Mesenchymal stem cell (in vitro differentiated cells and primary cell): ENCODE data around the gene CD28.

ENCODE experiments used
- DNase-seq: peaks from one replicate; pipeline ENCODE4 v3.0.0-alpha.2; 2013
- H2AFZ ChIP-seq: one replicate; pipeline ENCODE4 v1.6.1; 2013; ENCODE audit warnings: low read depth, mild to moderate bottlenecking, control low read depth, inconsistent platforms, low read length, moderate library complexity
- H2AK5ac ChIP-seq: 2 replicates; pipeline ENCODE4 v1.6.1; 2013; ENCODE audit warnings: low read length, moderate library complexity, mild to moderate bottlenecking, inconsistent platforms; ENCODE audit not compliant: severe bottlenecking
- H2BK120ac ChIP-seq: one replicate; pipeline ENCODE4 v1.6.1; 2013; ENCODE audit warnings: low read depth, mild to moderate bottlenecking, inconsistent platforms, low read length, moderate library complexity
- H2BK12ac ChIP-seq, 2 experiments: one replicate each; pipeline ENCODE4 v1.6.1; 2013; ENCODE audit warnings: inconsistent platforms in 2 of 2, low read length in 2 of 2, mild to moderate bottlenecking in 2 of 2, moderate library complexity in 2 of 2, control low read depth in 1 of 2
- H2BK15ac ChIP-seq: one replicate; pipeline ENCODE4 v1.6.1; 2013; ENCODE audit warnings: mild to moderate bottlenecking, low read depth, inconsistent platforms; ENCODE audit not compliant: poor library complexity, severe bottlenecking
- H2BK5ac ChIP-seq: 2 replicates; pipeline ENCODE4 v1.6.1; 2013; ENCODE audit warnings: low read depth, mild to moderate bottlenecking, low read length, control low read depth, inconsistent platforms; ENCODE audit not compliant: poor library complexity, severe bottlenecking
- H3K14ac ChIP-seq, 2 experiments: one replicate each; pipeline ENCODE4 v1.6.1; 2013; ENCODE audit warnings: inconsistent platforms in 2 of 2, low read length in 2 of 2, control low read depth in 1 of 2, mild to moderate bottlenecking in 1 of 2, moderate library complexity in 1 of 2
- H3K18ac ChIP-seq, 2 experiments: one replicate each; pipeline ENCODE4 v1.6.1; 2013; ENCODE audit warnings: inconsistent platforms in 2 of 2, low read length in 2 of 2, control low read depth in 1 of 2, low read depth in 1 of 2, mild to moderate bottlenecking in 1 of 2
- H3K23ac ChIP-seq, 2 experiments: one replicate each; pipeline ENCODE4 v1.6.1; 2013; ENCODE audit warnings: inconsistent platforms in 2 of 2, low read length in 2 of 2, mild to moderate bottlenecking in 2 of 2, moderate library complexity in 2 of 2, control low read depth in 1 of 2
- H3K27ac ChIP-seq: 2 replicates; pipeline ENCODE4 v1.5.1; 2013; ENCODE audit warnings: mild to moderate bottlenecking, moderate library complexity, low read length, control low read depth, inconsistent platforms; ENCODE audit not compliant: poor library complexity, severe bottlenecking
- H3K27me3 ChIP-seq, 2 experiments: 2 replicates each; pipeline versions ENCODE4 v1.6.1 to v1.7.0; 2013; ENCODE audit warnings: low read length in 2 of 2, mild to moderate bottlenecking in 2 of 2, moderate library complexity in 2 of 2, control low read depth in 1 of 2, inconsistent platforms in 1 of 2; ENCODE audit not compliant: control insufficient read depth in 1 of 2, insufficient read depth in 1 of 2
- H3K36me3 ChIP-seq, 2 experiments: 2 replicates each; pipeline versions ENCODE4 v1.6.1 to v1.7.0; 2013; ENCODE audit warnings: low read length in 2 of 2, control low read depth in 1 of 2, inconsistent platforms in 1 of 2, low read depth in 1 of 2, mild to moderate bottlenecking in 1 of 2; ENCODE audit not compliant: insufficient read depth in 2 of 2, control insufficient read depth in 1 of 2
- H3K4ac ChIP-seq, 2 experiments: one replicate each; pipeline ENCODE4 v1.6.1; 2013; ENCODE audit warnings: inconsistent platforms in 2 of 2, low read length in 2 of 2, mild to moderate bottlenecking in 2 of 2, moderate library complexity in 2 of 2, control low read depth in 1 of 2, low read depth in 1 of 2
- H3K4me1 ChIP-seq: 2 replicates; pipeline ENCODE4 v1.6.1; 2013; ENCODE audit warnings: low read depth, low read length, control low read depth; ENCODE audit not compliant: control insufficient read depth, insufficient read depth
- H3K4me2 ChIP-seq: 2 replicates; pipeline ENCODE4 v1.6.1; 2013; ENCODE audit warnings: low read length, mild to moderate bottlenecking, inconsistent platforms; ENCODE audit not compliant: poor library complexity, severe bottlenecking
- H3K4me3 ChIP-seq, 2 experiments: 2 replicates each; pipeline versions ENCODE4 v1.5.1 to v1.7.0; 2013; ENCODE audit warnings: low read length in 2 of 2, mild to moderate bottlenecking in 2 of 2, control low read depth in 1 of 2, low read depth in 1 of 2; ENCODE audit not compliant: insufficient read depth in 1 of 2
- H3K79me1 ChIP-seq: replicated peaks from 2 replicates; pipeline ENCODE4 v1.6.1; 2013; ENCODE audit warnings: mild to moderate bottlenecking, control low read depth, low read length, inconsistent platforms; ENCODE audit not compliant: poor library complexity, severe bottlenecking
- H3K9ac ChIP-seq: 2 replicates; pipeline ENCODE4 v1.7.0; 2013; ENCODE audit warnings: mild to moderate bottlenecking, low read length, moderate library complexity
- H3K9me3 ChIP-seq: 2 replicates; pipeline ENCODE4 v1.7.0; 2013; ENCODE audit warnings: mild to moderate bottlenecking, low read length; ENCODE audit not compliant: control insufficient read depth
- H4K8ac ChIP-seq: one replicate; pipeline ENCODE4 v1.6.1; 2013; ENCODE audit warnings: inconsistent platforms, mild to moderate bottlenecking, low read length, moderate library complexity
- H4K91ac ChIP-seq: one replicate; pipeline ENCODE4 v1.6.1; 2013; ENCODE audit warnings: mild to moderate bottlenecking, low read length, inconsistent platforms
- WGBS: methylation state at CpG from one replicate; pipeline ENCODE4 v1.1.7; 2013; ENCODE audit warnings: mixed read lengths; 5-methylcytosine and 5-hydroxymethylcytosine counted together

The CD28 gene

GRCh38 chr2:203673933-203674332 lies 32.5 kb upstream of the CD28 start:
- Histone ChIP-seq H3K4me3 (no peak overlapping the region), H4K8ac (peak overlapping the region; percentile 47), H2BK120ac (no peak overlapping the region), H3K14ac (no peak overlapping the region), H3K4ac (no peak overlapping the region), H3K9me3 (no peaks in the 10 kb centered on the region), H3K9ac (no peak overlapping the region), H3K4me2 (no peak overlapping the region), H2BK5ac (no peak overlapping the region), H3K4me1 (no peaks in the 10 kb centered on the region), H2AK5ac (no peak overlapping the region), H4K91ac (no peak overlapping the region), H3K23ac (no peak overlapping the region), H3K36me3 (no peaks in the 10 kb centered on the region), H2BK12ac (no peak overlapping the region), H2AFZ (no peak overlapping the region), H3K79me1 (no peaks in the 10 kb centered on the region), H2BK15ac (no peak overlapping the region), H3K27ac (no peak overlapping the region), H3K27me3 (no peaks in the 10 kb centered on the region), H3K18ac (no peak overlapping the region)
- peak; percentile 53 for DNase-seq
- WGBS, result 100% methylated on average over 1 of the region's 1 CpG

GRCh38 chr2:203675086-203675485 lies 31.4 kb upstream of the CD28 start:
- Histone ChIP-seq H3K36me3 (no peaks in the 10 kb centered on the region), H2BK120ac (no peak overlapping the region), H3K18ac (no peak overlapping the region), H3K14ac (no peak overlapping the region), H2AFZ (no peak overlapping the region), H3K79me1 (no peaks in the 10 kb centered on the region), H4K91ac (no peak overlapping the region), H3K9me3 (no peaks in the 10 kb centered on the region), H3K4me3 (no peak overlapping the region), H3K4me1 (no peaks in the 10 kb centered on the region), H2BK5ac (no peak overlapping the region), H3K27me3 (no peaks in the 10 kb centered on the region), H4K8ac (no peak overlapping the region), H2BK12ac (no peak overlapping the region), H3K27ac (no peak overlapping the region), H3K4ac (no peak overlapping the region), H3K9ac (no peak overlapping the region), H2BK15ac (no peak overlapping the region), H2AK5ac (no peak overlapping the region), H3K4me2 (no peak overlapping the region), H3K23ac (no peak overlapping the region)
- no peak for DNase-seq
- 67% methylated on average over 2 of the region's 3 CpGs for WGBS

- no peaks in the 10 kb centered on the region for H3K27me3 ChIP-seq
- H2BK120ac ChIP-seq, result no peak overlapping the region
- H3K9ac ChIP-seq, result no peak overlapping the region
- H3K4ac ChIP-seq, result peak overlapping the region in 1 of 2 experiments; percentile 40
- no peak overlapping the region for H3K23ac ChIP-seq
- H4K91ac ChIP-seq, result no peak overlapping the region
- no peaks in the 10 kb centered on the region for H3K79me1 ChIP-seq
- H4K8ac ChIP-seq, result no peak overlapping the region
- no peak for DNase-seq
- no peak overlapping the region for H3K4me3 ChIP-seq
- peaks cover under 1% of the 10 kb centered on the region for H3K4me1 ChIP-seq
- no peak overlapping the region for H2AK5ac ChIP-seq
- no peak overlapping the region for H3K14ac ChIP-seq
- no peaks in the 10 kb centered on the region for H3K9me3 ChIP-seq
- H3K36me3 ChIP-seq, result no peaks in the 10 kb centered on the region
- no peak overlapping the region for H2BK5ac ChIP-seq
- H2AFZ ChIP-seq, result no peak overlapping the region
- H3K18ac ChIP-seq, result no peak overlapping the region
- no peak overlapping the region for H2BK12ac ChIP-seq
- no peak overlapping the region for H2BK15ac ChIP-seq
- no peak overlapping the region for H3K27ac ChIP-seq
- 83% methylated on average over 3 of the region's 3 CpGs for WGBS
- H3K4me2 ChIP-seq, result no peak overlapping the region
These were observed 27.5 kb upstream of the CD28 start for GRCh38 chr2:203678971-203679370.

GRCh38 chr2:203679401-203679800 lies 27.0 kb upstream of the CD28 start:
- Histone ChIP-seq H3K23ac (no peak overlapping the region), H3K27ac (no peak overlapping the region), H4K8ac (no peak overlapping the region), H2BK12ac (no peak overlapping the region), H3K27me3 (no peaks in the 10 kb centered on the region), H3K4me2 (no peak overlapping the region), H3K4me3 (no peak overlapping the region), H4K91ac (no peak overlapping the region), H3K4ac (no peak overlapping the region), H3K18ac (no peak overlapping the region), H3K9ac (no peak overlapping the region), H2BK120ac (no peak overlapping the region), H3K36me3 (no peaks in the 10 kb centered on the region), H3K9me3 (no peaks in the 10 kb centered on the region), H2BK5ac (no peak overlapping the region), H3K79me1 (no peaks in the 10 kb centered on the region), H2BK15ac (no peak overlapping the region), H2AK5ac (no peak overlapping the region), H2AFZ (no peak overlapping the region), H3K4me1 (peaks cover 2% of the 10 kb centered on the region), H3K14ac (no peak overlapping the region)
- no peak for DNase-seq
